ENCODE results near the gene SELENOF. TPM values are rescaled to one million over a fixed set of nuclear protein-coding genes. Genes with fewer than 3 reads are reported as not detected.
A peak's percentile ranks its signal among the peaks of the same experiment; 100 is the strongest.

The SELENOF gene
- total and polyA plus RNA-seq, 2 of the 13 experiments (the other 11 are each of a cell fraction or from before 2014, with no cell fraction given): 133 to 163 TPM

- TF ChIP-seq ZNF800 (CRISPR knock-in tag; IDR thresholded peaks at IDR 0.05) (0 out of 2 replicates have a peak, but pooled peaks have one; percentile 38), ZNF441 (CRISPR knock-in tag; IDR thresholded peaks at IDR 0.05; ENCODE audit: borderline replicate concordance) (no peak), ZNF256 (CRISPR knock-in tag; conservative IDR thresholded peaks at IDR 0.05) (no peak), HNRNPLL (IDR thresholded peaks at IDR 0.05; ENCODE audit: low read depth, low read length, poor library complexity, severe bottlenecking) (no peak), ZNF792 (CRISPR knock-in tag; IDR thresholded peaks at IDR 0.05) (0 out of 2 replicates have a peak, but pooled peaks have one; percentile 54), KLF16 (CRISPR knock-in tag; IDR thresholded peaks at IDR 0.05) (0 out of 4 replicates have a peak, but pooled peaks of 1 of the 2 experiments have one; percentile 35), DNMT3B (CRISPR knock-in tag; conservative IDR thresholded peaks at IDR 0.05) (no peak), SNAI1 (CRISPR knock-in tag; IDR thresholded peaks at IDR 0.05; ENCODE audit: borderline replicate concordance) (no peak), ATF7-NPFF (CRISPR knock-in tag; IDR thresholded peaks at IDR 0.05; ENCODE audit: low read depth) (no peak), ZNF124 (CRISPR knock-in tag; IDR thresholded peaks at IDR 0.05) (0 out of 2 replicates have a peak, but pooled peaks have one; percentile 47), ZNF337 (CRISPR knock-in tag; IDR thresholded peaks at IDR 0.05; ENCODE audit: borderline replicate concordance, low read depth) (no peak), ZNF33B (CRISPR knock-in tag; IDR thresholded peaks at IDR 0.05) (no peak), SNAPC5 (CRISPR knock-in tag; IDR thresholded peaks at IDR 0.05; ENCODE audit: borderline replicate concordance) (0 out of 2 replicates have a peak, but pooled peaks have one; percentile 56), ZNF766 (CRISPR knock-in tag; IDR thresholded peaks at IDR 0.05; ENCODE audit: borderline replicate concordance) (peak; percentile 51; the same call in 1 of the 2 replicates), ZNF407 (CRISPR knock-in tag; IDR thresholded peaks at IDR 0.05; ENCODE audit: not compliant biosample characterization) (no peak), SAP130 (CRISPR knock-in tag; IDR thresholded peaks at IDR 0.05; ENCODE audit: low read depth) (peak; percentile 66), PRPF4 (IDR thresholded peaks at IDR 0.05; ENCODE audit: low read depth, low read length, poor library complexity, severe bottlenecking) (no peak)
Observed at GRCh38 chr1:86823821-86824500, 90.0 kb downstream of the SELENOF start (continued).
